LNCaP clone FGC (cell line): ENCODE data around the gene STX10.
A peak's percentile ranks its signal among the peaks of the same experiment; 100 is the strongest.

Experiments used
- DNase-seq: peaks from one replicate; pipeline ENCODE4 v3.0.0-alpha.2; 2011; ENCODE audit warnings: low read depth
- H3K4me3 ChIP-seq: 2 replicates; pipeline ENCODE4 v1.5.1; 2011; ENCODE audit warnings: mild to moderate bottlenecking, low read depth, low read length, control low read depth
- TF ChIP-seq, protein P1 (sequence below): IDR thresholded peaks from 2 replicates; pipeline ENCODE4 v1.5.1; 2012; ENCODE audit warnings: mild to moderate bottlenecking; ENCODE audit not compliant: control insufficient read depth, insufficient read depth; ENCODE audit errors: extremely low read depth

STX10 gene

DNA sequence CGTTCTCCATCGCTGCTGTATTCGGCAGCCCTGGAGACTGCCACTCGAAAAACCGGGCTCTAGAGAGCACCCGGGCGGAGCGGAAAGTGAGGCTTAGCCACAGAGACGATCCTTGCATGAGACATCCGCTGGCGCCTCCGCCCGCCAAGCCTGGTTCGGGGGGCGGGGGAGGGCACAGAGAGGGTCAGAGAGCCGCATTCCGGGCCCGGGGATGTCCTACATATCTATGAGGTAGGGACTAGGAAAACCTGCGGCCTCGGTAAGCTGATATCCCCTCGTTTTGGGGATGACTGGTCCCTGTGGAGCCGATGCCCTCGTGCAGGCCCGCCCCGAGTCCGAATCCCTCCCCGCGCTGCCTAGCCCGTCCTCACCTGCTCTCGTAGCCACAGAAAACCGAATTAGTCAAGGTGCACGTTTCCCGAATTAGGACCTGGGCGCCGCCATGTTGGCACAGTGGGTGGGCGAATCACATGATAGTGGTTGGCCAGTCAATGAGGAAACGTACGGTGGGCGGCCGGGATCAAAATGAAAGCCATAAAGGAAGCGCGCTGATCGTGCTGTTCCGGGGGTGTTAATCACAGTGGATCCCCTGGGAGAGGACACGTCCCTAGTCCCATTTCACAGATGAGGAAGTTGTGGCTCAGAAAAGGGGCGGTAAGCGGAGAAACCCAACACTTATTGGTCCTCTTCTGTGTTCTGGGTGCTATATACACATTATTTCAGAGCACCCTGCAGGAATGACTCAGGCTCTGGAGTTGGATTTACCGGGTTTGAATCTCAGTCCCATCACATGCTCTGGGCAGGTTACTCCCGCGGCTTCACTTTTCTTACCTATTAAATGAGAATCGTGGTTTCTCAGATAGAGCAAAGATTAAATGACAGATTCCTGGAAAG is 33.6 kb downstream of the STX10 start, which contains the start of gene TRMT1:
Gene TRMT1 (minus strand): TSS at position 459 of the 894 bp plus-strand sequence. CDS start 341 bp downstream, at position 118.
- peak; percentile 75 for DNase-seq
- H3K4me3 ChIP-seq, result peak within 1 kb of the TSS; percentile 97
- TF ChIP-seq, protein P1, sequence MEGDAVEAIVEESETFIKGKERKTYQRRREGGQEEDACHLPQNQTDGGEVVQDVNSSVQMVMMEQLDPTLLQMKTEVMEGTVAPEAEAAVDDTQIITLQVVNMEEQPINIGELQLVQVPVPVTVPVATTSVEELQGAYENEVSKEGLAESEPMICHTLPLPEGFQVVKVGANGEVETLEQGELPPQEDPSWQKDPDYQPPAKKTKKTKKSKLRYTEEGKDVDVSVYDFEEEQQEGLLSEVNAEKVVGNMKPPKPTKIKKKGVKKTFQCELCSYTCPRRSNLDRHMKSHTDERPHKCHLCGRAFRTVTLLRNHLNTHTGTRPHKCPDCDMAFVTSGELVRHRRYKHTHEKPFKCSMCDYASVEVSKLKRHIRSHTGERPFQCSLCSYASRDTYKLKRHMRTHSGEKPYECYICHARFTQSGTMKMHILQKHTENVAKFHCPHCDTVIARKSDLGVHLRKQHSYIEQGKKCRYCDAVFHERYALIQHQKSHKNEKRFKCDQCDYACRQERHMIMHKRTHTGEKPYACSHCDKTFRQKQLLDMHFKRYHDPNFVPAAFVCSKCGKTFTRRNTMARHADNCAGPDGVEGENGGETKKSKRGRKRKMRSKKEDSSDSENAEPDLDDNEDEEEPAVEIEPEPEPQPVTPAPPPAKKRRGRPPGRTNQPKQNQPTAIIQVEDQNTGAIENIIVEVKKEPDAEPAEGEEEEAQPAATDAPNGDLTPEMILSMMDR, result no peak

DNA sequence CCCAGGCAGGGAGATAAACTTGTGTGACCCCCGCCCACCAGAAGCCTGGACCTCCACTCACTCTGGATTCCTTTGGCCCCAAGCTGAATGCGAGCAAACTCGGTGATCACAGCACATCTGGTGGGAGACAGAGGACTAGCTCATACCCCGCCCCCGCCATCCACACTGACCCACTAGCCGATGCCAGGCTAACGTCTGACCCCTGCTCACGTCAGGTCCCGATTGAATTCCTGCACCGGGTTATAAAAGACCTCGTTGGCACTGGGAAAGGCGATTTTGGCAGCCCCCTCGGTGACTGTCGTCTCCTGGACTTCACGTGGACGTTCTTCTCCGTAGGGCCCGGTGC is 34.3 kb downstream of the STX10 start:
- no peak for DNase-seq
- TF ChIP-seq, protein P1, result no peak
- H3K4me3 ChIP-seq, result peak overlapping the region; percentile 97

DNA sequence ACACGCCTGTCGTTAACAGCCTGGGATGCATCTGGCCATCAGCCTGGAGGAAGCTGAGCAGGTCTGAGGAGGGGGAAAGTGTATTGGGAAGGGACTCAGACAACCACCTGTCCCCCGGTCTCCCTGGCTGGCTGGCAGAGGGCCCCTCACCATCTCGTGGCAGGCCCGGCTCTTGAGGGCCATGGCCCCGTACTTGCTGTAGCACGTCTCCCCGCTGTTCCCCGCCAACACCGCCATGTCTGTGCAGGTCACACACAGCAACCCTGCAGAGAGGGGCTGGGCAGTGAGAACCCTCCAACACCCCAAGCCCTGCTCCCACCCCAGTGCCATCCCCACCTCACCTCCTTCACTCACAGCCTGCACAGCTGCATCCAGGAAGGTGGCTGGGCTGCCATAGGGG is 37.6 kb downstream of the STX10 start:
- H3K4me3 ChIP-seq, result no peak overlapping the region
- TF ChIP-seq, protein P1, result no peak

DNA sequence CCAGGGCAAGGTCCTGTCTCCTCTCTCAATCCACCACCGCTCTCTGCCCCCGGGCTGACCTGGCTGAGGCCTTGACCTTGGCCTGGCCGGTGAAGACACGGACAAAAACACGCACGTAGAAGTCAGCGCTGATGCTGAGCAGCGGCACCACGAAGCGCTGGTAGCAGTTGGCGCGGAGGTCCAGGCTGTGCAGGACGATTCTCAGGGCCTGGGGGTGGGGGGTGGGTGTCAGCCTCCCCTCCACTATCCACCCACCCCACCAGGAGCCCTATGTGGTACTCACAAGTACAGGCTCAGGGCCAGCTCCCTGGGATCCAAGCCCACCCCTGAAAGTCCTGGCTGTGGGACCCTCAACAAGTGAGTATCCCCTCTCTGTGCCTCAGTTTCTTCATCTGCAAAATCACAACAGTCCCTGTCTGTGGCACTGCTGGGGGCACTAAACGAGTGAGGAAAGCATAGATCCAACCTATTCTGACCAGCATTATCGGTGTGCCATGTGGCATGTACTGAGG is 40.0 kb downstream of the STX10 start:
- DNase-seq, result no peak
- H3K4me3 ChIP-seq, result no peak overlapping the region
- TF ChIP-seq, protein P1, result no peak

More for the DNA sequence above, 37.6 kb downstream of the STX10 start:
- no peak for DNase-seq

DNA sequence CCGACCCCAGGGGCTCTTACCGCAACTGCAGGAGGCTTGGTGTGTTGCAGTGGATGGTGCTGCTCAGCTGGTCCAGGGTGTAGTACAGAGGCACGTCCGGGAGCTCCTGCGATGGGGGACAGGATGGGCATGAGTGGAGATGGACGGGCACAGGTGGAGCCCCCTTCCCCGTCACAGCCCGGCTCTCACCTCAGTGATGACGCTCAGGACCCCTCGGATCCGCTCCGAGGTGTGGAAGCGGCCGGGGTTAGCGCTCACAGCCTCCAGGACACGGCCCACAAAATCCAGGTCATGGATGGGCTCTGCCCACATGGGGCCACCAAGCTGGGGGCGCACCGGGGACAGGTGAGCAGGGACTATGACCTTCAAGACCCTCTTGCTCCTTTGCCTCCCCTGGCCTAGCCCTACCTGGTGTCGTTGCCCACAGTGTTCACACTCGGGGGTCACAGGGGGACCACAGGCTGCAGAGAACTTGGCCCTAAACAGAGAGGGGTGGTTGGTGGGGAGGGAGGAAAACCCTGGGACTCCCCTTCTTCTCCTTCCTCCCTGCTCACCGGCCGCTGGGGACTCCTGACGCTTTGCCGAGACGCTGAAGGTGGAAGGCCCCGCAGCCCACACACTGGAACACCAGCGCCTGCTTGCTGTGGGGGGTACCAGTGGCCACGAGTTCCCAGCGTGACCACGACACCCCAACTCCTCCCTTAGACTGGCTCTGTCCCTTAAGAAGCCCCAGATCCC is 40.6 kb downstream of the STX10 start:
- H3K4me3 ChIP-seq, result no peak overlapping the region
- TF ChIP-seq, protein P1, result no peak
- DNase-seq, result no peak

DNA sequence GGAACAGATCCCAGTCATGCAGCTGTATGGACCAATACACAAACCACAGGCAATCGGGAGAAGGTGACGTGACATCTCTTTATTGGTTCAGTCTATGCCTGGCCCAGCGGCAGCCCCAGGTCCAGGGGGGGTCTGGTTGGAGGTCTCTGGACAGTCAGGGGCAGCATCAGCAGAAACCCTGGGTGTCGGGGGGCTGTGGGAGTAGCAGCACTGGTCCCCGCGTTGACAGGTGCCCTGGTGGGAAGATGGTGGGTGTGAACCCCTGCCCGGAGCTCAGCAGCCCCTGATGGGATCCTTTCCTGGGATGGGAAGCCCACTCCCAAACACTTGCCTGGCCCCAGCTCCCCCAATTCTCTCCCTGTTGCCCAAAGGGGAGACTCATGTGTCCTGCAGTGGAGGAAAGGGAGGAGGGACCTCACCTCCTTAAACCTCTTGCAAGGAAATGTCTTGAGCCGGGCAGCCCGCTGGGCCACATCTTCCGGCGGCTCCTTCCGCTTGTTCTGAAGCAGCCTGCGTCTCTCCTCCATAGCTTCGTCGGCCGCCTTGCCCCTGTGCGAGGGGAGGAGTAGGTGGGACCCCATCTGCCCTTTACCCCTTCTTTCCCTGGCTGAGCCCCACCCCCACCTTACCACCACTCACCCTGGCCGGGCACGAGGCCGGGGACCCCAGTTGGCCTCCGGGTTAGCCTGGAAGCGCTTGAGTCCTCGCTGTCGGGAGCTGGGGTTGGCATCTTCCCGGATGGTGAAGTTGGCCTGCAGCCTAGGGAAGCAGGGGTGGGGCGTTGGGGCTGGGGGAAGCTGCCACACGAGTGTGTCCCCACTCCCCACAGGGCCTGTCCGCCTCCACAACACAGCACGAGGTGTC is 45.1 kb downstream of the STX10 start:
- no peak for DNase-seq
- TF ChIP-seq, protein P1, result no peak
- no peak overlapping the region for H3K4me3 ChIP-seq
